Stimulated activated CD8-positive, alpha-beta memory T cell treated with anti-CD3 and anti-CD28 coated beads, Interleukin-12 subunit alpha, Interleukin-12 subunit beta, amount 100 ng/mL, for 4 hours (primary cell): ENCODE data around the gene SLC4A11.
"Not testable (repeated sequence)": the region's sequence is repeated elsewhere in the genome, so short reads cannot be mapped to it uniquely, and the experiment has no call there.

Source experiments
- DNase-seq: peaks from one replicate; pipeline ENCODE4 v3.0.0-alpha.2; 2020; ENCODE audit warnings: low read depth

The SLC4A11 gene

DNA sequence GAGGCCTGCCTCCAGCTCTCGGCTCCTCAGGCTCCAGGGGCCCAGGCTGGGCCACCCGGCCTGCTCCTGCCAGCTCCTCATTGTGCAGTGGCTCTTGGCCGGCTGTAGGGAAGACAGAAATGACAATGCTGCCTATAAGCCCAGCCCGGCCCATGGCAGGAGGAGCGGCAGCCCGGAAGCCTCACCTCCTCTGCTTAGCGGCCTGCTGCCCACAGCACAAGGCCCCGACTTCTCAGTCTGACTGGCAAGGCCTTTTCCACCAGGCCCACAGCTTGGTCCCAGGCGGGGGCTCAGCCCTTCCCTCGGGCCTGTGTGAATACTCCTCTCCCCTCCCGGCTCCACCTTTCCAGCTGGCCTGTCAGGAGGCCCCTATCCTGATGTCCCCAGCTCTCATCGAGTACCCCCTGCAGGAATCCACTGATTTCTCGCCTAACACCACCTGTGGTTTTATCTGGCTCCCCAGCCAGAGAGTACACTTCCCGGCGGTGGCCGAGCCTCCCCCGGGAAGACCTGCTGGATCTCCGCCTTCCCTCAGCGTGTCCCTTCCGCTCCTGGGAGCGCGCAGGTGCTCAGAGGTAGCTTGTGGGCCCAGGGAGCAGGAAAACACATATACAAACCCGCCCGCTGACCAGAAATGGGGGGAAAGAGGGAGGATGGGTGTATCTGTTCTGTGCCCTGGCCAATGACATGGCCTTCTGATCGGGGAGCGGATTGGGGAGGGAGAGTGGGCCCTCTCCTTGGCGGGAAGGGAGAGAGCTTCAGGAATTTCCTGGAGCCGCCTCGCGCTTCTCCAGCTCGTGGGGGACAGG lies 35.5 kb downstream of the SLC4A11 start:
- DNase-seq, result no peak

DNA sequence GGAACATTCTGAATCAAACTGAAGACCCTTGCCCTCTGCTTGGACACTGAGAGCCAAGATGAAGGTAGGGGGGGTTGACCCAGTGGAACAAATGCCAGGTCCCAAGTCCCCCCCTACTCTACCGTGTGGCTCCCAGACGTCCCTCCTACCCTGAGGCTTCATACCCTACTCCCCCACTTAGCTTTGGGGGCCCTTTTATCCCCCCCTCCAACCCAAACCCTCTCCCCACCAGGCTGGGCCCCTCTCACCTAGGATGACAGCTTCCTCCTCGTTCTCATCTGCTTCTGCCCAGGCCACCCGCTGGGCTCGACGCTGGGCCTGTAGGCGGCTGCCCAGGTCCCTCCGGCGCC lies 36.0 kb downstream of the SLC4A11 start:
- DNase-seq, result no peak

- DNase-seq, result no peak
These were observed 38.8 kb downstream of the SLC4A11 start for GRCh38 chr20:3199976-3200755.

DNA sequence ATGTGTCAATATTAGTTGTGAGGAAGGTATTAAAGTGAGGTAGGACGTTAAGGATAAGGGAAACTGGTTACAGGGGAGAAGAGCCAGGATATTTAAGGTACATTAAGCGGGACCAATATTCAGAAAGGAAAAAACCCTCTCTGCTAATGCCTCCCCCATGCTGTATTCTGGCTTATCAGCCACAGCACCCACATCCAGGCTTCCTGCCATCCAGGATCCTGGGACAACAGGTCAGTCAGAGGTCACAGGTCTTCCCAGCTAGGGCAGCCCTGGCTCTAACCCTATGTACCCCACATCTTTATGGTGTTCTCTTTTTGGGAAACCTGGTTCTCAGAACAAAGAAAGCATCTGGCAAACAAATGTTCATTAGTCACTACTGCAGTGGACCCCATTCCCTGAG lies 39.8 kb downstream of the SLC4A11 start:
- DNase-seq, result no peak

DNA sequence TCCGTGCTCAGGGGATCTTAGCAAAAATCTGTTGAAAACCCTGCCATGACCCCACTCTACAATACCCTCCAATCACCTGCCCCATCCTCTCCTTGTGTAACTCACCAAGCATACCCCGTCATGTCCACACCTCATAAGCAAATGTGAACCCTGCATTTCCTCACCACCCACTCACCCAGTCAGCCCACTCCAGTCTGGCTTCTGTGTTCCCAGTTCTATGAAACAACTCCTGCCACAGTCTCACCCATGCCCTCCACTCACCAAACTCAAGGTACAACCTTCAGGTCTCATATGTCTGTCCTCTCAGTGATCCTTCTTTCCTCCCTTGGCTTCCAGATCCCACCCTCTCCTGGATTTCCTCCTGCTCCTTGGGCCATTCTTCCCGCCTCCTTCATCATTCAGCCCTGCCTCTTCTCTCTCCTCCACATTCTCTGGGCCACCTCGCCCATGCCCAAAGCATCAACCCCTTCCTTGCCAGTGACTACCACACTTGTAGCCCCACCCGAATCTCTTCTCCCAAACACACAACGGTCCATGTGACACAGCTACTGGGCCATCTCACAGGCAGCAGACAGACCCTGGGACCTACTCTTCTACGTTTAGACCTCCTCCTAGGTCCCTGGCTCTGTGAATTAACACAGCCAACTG lies 43.3 kb downstream of the SLC4A11 start:
- DNase-seq, result no peak

- no peak for DNase-seq
These were observed 44.2 kb downstream of the SLC4A11 start for GRCh38 chr20:3194617-3195280.

DNA sequence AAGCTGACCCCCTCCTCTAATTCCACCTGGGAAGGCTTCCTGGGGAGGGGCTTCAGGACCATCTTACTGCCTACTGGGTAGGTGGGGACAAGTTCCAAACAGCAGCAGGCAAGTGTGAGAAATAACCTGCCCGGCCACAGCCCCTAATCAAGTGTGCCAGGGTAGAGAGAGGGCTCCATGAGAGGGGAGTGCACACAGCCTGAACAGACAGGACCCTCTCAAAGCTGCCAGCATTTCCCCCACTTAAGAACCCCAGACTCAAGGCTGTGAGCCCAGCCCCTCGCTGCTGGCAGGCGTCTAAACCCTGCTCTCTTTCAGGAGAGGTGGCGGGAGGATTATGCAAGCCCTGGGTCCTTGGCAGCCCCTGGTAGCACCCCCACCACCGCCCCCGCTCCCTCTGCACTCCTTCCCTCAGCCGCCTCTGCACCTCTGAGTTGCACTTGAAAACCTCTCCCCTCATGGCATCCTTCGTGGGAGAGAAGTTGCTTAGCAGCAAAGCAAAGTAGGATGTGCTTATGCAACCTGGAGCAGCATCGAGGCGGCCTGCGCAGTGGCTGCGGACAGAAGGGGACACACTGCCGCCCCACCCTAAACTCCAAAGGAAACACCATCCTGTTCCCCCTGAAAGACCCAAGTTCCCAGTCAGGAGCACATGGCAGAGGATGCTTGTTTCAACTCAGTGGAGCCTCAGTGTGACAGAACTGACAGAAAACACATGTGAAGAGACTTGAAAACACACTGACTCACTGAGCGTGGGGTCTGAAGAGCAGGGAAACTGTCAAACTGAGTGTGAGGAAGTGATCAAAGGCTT lies 45.0 kb downstream of the SLC4A11 start:
- no peak for DNase-seq

- no peak for DNase-seq
These were observed 46.6 kb downstream of the SLC4A11 start for GRCh38 chr20:3192226-3193015.

- DNase-seq, result no peak
These were observed 48.3 kb downstream of the SLC4A11 start for GRCh38 chr20:3190681-3191111.

DNA sequence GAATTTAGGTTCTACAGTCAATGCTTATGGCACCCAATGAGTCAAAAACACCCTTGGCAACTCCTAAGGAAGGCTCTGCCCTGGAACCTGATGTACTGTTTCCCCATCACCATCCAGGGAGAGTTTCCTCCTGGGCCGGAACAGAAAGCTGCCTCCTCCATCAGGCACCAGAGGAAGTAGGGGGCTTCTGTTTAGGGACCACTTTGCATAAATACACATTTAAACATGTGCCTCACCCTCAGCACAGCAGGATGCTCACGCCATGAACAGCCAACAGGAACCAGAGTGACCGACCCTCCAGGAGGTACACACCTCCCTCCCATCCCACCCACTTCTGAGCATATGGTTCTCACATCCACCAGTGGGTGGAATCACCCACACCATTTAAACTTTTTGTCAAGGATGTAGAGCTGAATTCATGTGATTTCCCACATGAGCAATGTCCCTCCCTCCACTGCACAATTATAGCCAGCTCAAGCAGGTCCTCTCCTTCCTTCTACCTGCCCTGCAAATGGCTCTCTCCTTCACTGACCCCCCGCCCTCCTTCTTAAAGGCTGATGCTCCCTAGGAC lies 49.3 kb downstream of the SLC4A11 start:
- DNase-seq, result no peak

GRCh38 chr20:3188823-3189413 lies 50.1 kb downstream of the SLC4A11 start:
- DNase-seq, result no peak

- not testable (repeated sequence) for DNase-seq
These were observed 51.1 kb downstream of the SLC4A11 start for GRCh38 chr20:3187861-3188260.

- no peak for DNase-seq
These were observed 54.9 kb downstream of the SLC4A11 start for GRCh38 chr20:3183896-3184612.

- DNase-seq, result not testable (repeated sequence)
These were observed 56.6 kb downstream of the SLC4A11 start for GRCh38 chr20:3182429-3182828.

- DNase-seq, result no peak
These were observed 57.7 kb downstream of the SLC4A11 start for GRCh38 chr20:3181270-3181669.

GRCh38 chr20:3180319-3180718 lies 58.7 kb downstream of the SLC4A11 start:
- DNase-seq, result no peak

GRCh38 chr20:3177746-3178485 lies 61.1 kb downstream of the SLC4A11 start:
- DNase-seq, result no peak
